Right cardiac atrium (tissue), 5 donors: ENCODE data around the gene HP. TPM values are rescaled to one million over a fixed set of nuclear protein-coding genes. Genes with fewer than 3 reads are reported as not detected.

Experiments used
- ATAC-seq, 2 donors: fragments of 200-7000 bp; cut with Tn5 transposase; one replicate each; pipeline versions ENCODE4 v1.8.0 to v1.9.1; 2020; ENCODE audit warnings: moderate library complexity in 2 of 2, mild to moderate bottlenecking in 1 of 2
- DNase-seq, 3 donors: peaks; one replicate each; pipeline ENCODE4 v3.0.0-alpha.2; 2020
- H3K27ac ChIP-seq: one replicate; pipeline ENCODE4 v1.5.1; 2013; ENCODE audit warnings: mild to moderate bottlenecking, low read length, control low read depth, moderate library complexity
- H3K27me3 ChIP-seq: one replicate; pipeline ENCODE4 v1.6.1; 2013; ENCODE audit not compliant: control insufficient read depth, insufficient read depth
- H3K4me1 ChIP-seq: one replicate; pipeline ENCODE4 v1.6.1; 2013; ENCODE audit warnings: low read length; ENCODE audit not compliant: control insufficient read depth, insufficient read depth
- H3K4me3 ChIP-seq: one replicate; pipeline ENCODE4 v1.5.1; 2013; ENCODE audit warnings: low read length, control low read depth
- H3K9me3 ChIP-seq: one replicate; pipeline ENCODE4 v1.6.1; 2013; ENCODE audit warnings: low read length; ENCODE audit not compliant: control insufficient read depth
- WGBS: extraction: QIAGEN DNeasy Blood & Tissue Kit; methylation state at CpG from one replicate; pipeline ENCODE4 v1.1.7; 2013; 5-methylcytosine and 5-hydroxymethylcytosine counted together
- intact Hi-C, 4 donors: fragments of 100-400 bp; cut with DNase I; formaldehyde crosslinking; loops; one replicate each; pipeline versions ENCODE4 v1.11.0 to v1.14.0; 2022 to 2023
- polyA plus RNA-seq: library from polyadenylated mRNA; stranded (reverse); fragments of 200-250 nt; gene quantifications from one replicate; pipeline ENCODE4 v1.2.3, GENCODE V29; 2013
- total RNA-seq, 4 donors: library from RNA; stranded (reverse); fragmentation: NEBNext Ultra II Directional; extraction: Animal tissue kit (Norgen Biotek cat#: 25700); gene quantifications; one replicate each; pipeline ENCODE4 v1.2.1, GENCODE V29; 2021
- donor health status: healthy with polysubstance abuse.
- donor health status: DM: no; HTN: yes; CAD: no.
- donor health status: DM: no; HTN: no; CAD: no.
- donor health status: DM: no; HTN: yes; CAD: no; lungs with severe emphysema.
- donor health status: DM: yes; HTN: yes; CAD: no.

HP gene
- total and polyA plus RNA-seq, 5 donors = 3.1 to 103 (median 30.2) TPM

GRCh38 chr16:72107371-72107770 is 53.1 kb downstream of the HP start:
- DNase-seq (no peak), ATAC-seq (no peak)
- H3K27ac ChIP-seq = no peak overlapping the region
- H3K4me1 ChIP-seq = no peaks in the 10 kb centered on the region
- H3K9me3 ChIP-seq = no peaks in the 10 kb centered on the region
- H3K4me3 ChIP-seq = no peak overlapping the region
- no peaks in the 10 kb centered on the region for H3K27me3 ChIP-seq
- 92% methylated on average over 17 of the region's 17 CpGs for WGBS
- intact Hi-C loops = no loop called here

- no peak for ATAC-seq
- DNase-seq = no peak
- intact Hi-C loops = no loop called here
- H3K27ac ChIP-seq = no peak overlapping the region
- 89% methylated on average over 16 of the region's 16 CpGs for WGBS
- H3K9me3 ChIP-seq = no peaks in the 10 kb centered on the region
- H3K4me1 ChIP-seq = no peaks in the 10 kb centered on the region
- H3K27me3 ChIP-seq = no peaks in the 10 kb centered on the region
- no peak overlapping the region for H3K4me3 ChIP-seq
Observed at GRCh38 chr16:72108353-72109102, 54.2 kb downstream of the HP start.

GRCh38 chr16:72109300-72109699 is 55.0 kb downstream of the HP start:
- Histone ChIP-seq H3K27ac (no peak overlapping the region), H3K4me3 (no peak overlapping the region), H3K27me3 (no peaks in the 10 kb centered on the region), H3K4me1 (no peaks in the 10 kb centered on the region), H3K9me3 (no peaks in the 10 kb centered on the region)
- DNase-seq = no peak
- 95% methylated on average over 12 of the region's 12 CpGs for WGBS
- intact Hi-C loops = no loop called here
- ATAC-seq = no peak

GRCh38 chr16:72109966-72110530 is 55.7 kb downstream of the HP start:
- intact Hi-C loops = no loop called here
- ATAC-seq = no peak
- Histone ChIP-seq H3K4me1 (no peaks in the 10 kb centered on the region), H3K27me3 (no peaks in the 10 kb centered on the region), H3K27ac (no peak overlapping the region), H3K4me3 (no peak overlapping the region), H3K9me3 (no peaks in the 10 kb centered on the region)
- WGBS = 91% methylated on average over 12 of the region's 12 CpGs
- DNase-seq = no peak

Other genes starting within 250 kb of the HP start
- 10 to 100 TPM; 36.2 to 47.8 (median 37.8) TPM for gene AP1G1, start 245.7 kb upstream of the HP start, total RNA-seq
- 11.2 TPM for gene AP1G1, start 245.7 kb upstream of the HP start, polyA plus RNA-seq
- 10 to 100 TPM; 16.2 to 20.1 (median 17.1) TPM for gene ATXN1L, start 208.5 kb upstream of the HP start, total RNA-seq
- 8.7 TPM for gene ATXN1L, start 208.5 kb upstream of the HP start, polyA plus RNA-seq
- gene ZNF821, start 170.3 kb upstream of the HP start, total RNA-seq = 1 to 10 TPM; 6.3 to 8.5 (median 6.9) TPM
- 5.0 TPM for gene ZNF821, start 170.3 kb upstream of the HP start, polyA plus RNA-seq
- 100 to 1,000 TPM; 128 to 148 (median 139) TPM for gene IST1, start 159.0 kb upstream of the HP start, total RNA-seq
- 89.5 TPM for gene IST1, start 159.0 kb upstream of the HP start, polyA plus RNA-seq
- 1 to 10 TPM in 1 of 4 donors, under 1 TPM in 3; 0.26 to 1.1 (median 0.44) TPM for gene PKD1L3, start 54.1 kb upstream of the HP start, total RNA-seq
- 0.18 TPM for gene PKD1L3, start 54.1 kb upstream of the HP start, polyA plus RNA-seq
- 10 to 100 TPM; 44.1 to 55.7 (median 47.4) TPM for gene DHODH, start 45.8 kb upstream of the HP start, total RNA-seq
- gene DHODH, start 45.8 kb upstream of the HP start, polyA plus RNA-seq = 38.9 TPM
- gene HPR, start 8.7 kb downstream of the HP start, total RNA-seq = 10 to 100 TPM; 13.2 to 25.3 (median 15.8) TPM
- gene HPR, start 8.7 kb downstream of the HP start, polyA plus RNA-seq = 38.7 TPM
- gene TXNL4B, start 39.1 kb downstream of the HP start, total RNA-seq = 1 to 10 TPM; 4.5 to 7.9 (median 5.4) TPM
- 5.0 TPM for gene TXNL4B, start 39.1 kb downstream of the HP start, polyA plus RNA-seq
- 10 to 100 TPM; 37.2 to 45.9 (median 43.1) TPM for gene DHX38, start 39.3 kb downstream of the HP start, total RNA-seq
- 27.7 TPM for gene DHX38, start 39.3 kb downstream of the HP start, polyA plus RNA-seq
- gene PMFBP1, start 117.7 kb downstream of the HP start, total RNA-seq = under 1 TPM in 3 of 4 donors, not detected in 1; 0.42 to 0.51 (median 0.44) TPM
- 0.38 TPM for gene PMFBP1, start 117.7 kb downstream of the HP start, polyA plus RNA-seq